DMS 273 treated with DMSO at 0.1 percent for 48 hours (cell line): Measurements from ENCODE around the gene AREG.

Experiments
- DNase-seq: peaks from one replicate; lab custom pipeline; 2025; lab: John Stamatoyannopoulos, UW

AREG gene

GRCh38 chr4:74456849-74457395 is 12.0 kb downstream of the AREG start:
- no peak for DNase-seq

GRCh38 chr4:74460833-74461232 is 15.9 kb downstream of the AREG start:
- DNase-seq: no peak

- no peak for DNase-seq
These were observed 18.2 kb downstream of the AREG start for GRCh38 chr4:74463123-74463522.

- DNase-seq: no peak
These were observed 19.4 kb downstream of the AREG start for GRCh38 chr4:74464291-74464690.

GRCh38 chr4:74466242-74466641 is 21.3 kb downstream of the AREG start:
- DNase-seq: no peak

GRCh38 chr4:74471264-74471663 is 26.3 kb downstream of the AREG start:
- no peak for DNase-seq

- DNase-seq: no peak
These were observed 28.3 kb downstream of the AREG start for GRCh38 chr4:74473155-74473811.

- no peak for DNase-seq
These were observed 29.6 kb downstream of the AREG start for GRCh38 chr4:74474345-74475090.

- DNase-seq: no peak
These were observed 30.3 kb downstream of the AREG start for GRCh38 chr4:74475091-74475800.

- no peak for DNase-seq
These were observed 31.0 kb downstream of the AREG start for GRCh38 chr4:74475946-74476345.

- DNase-seq: no peak
These were observed 34.1 kb downstream of the AREG start for GRCh38 chr4:74479009-74479408.

GRCh38 chr4:74480267-74480666 is 35.3 kb downstream of the AREG start:
- no peak for DNase-seq

GRCh38 chr4:74481891-74482609 is 37.1 kb downstream of the AREG start:
- no peak for DNase-seq

GRCh38 chr4:74483226-74483911 is 38.4 kb downstream of the AREG start:
- DNase-seq: no peak

- no peak for DNase-seq
These were observed 42.0 kb downstream of the AREG start for GRCh38 chr4:74486905-74487304.

- no peak for DNase-seq
These were observed 42.8 kb downstream of the AREG start for GRCh38 chr4:74487771-74488170.

GRCh38 chr4:74490736-74491135 is 45.8 kb downstream of the AREG start:
- DNase-seq: no peak

GRCh38 chr4:74499986-74500781 is 55.2 kb downstream of the AREG start:
- no peak for DNase-seq

- DNase-seq: no peak
These were observed 56.6 kb downstream of the AREG start for GRCh38 chr4:74501579-74501978.

- DNase-seq: no peak
These were observed 58.6 kb downstream of the AREG start for GRCh38 chr4:74503580-74503979.

GRCh38 chr4:74504212-74504611 is 59.3 kb downstream of the AREG start:
- no peak for DNase-seq
